Ramos (cell line): ENCODE data around the gene CARD19.
"Not testable (repeated sequence)": the region's sequence is repeated elsewhere in the genome, so short reads cannot be mapped to it uniquely, and the experiment has no call there.

Source experiments
- in situ Hi-C: fragments of 300-500 bp; cut with MboI; formaldehyde crosslinking; loops from one replicate; pipeline ENCODE4 v1.14.3; 2022; ENCODE audit warnings: low sequenced_read_pairs; ENCODE audit not compliant: unreplicated experiment

Gene CARD19

GRCh38 chr9:93129691-93130500 lies 33.9 kb downstream of the CARD19 start:
- in situ Hi-C loops, result no loop called here

DNA sequence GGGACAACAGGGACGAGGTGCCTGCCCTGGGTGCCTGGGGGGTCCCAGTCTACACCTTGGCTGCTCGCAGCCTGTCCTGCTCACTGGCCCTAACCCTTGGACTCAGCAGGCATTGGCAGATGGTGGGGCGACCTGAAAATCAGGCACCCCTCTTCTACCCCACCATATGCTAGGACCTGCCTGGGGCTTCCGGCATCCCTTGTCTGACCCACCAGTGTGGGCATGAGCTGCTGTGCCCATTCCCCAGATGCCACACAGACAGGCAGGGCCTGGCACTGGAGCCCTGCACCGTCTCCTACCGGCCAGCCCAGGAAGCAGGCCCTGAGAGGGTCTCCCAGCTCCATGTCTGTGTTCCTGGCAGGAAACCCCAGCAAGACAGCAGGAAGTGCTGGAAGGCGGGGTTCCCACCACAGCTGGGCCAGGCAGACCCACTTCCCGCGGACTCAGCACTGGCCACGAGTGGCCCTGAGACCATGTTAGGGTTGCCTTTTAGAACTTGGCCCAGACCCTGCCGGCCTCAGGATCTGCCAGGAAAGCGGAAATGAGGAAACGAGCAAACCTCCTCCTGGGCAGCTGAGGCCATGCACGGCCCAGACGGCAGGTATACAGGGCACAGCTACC lies 35.0 kb downstream of the CARD19 start:
- in situ Hi-C loops, result no loop called here

- in situ Hi-C loops, result no loop called here
Measured at GRCh38 chr9:93131599-93132286, 35.7 kb downstream of the CARD19 start.

DNA sequence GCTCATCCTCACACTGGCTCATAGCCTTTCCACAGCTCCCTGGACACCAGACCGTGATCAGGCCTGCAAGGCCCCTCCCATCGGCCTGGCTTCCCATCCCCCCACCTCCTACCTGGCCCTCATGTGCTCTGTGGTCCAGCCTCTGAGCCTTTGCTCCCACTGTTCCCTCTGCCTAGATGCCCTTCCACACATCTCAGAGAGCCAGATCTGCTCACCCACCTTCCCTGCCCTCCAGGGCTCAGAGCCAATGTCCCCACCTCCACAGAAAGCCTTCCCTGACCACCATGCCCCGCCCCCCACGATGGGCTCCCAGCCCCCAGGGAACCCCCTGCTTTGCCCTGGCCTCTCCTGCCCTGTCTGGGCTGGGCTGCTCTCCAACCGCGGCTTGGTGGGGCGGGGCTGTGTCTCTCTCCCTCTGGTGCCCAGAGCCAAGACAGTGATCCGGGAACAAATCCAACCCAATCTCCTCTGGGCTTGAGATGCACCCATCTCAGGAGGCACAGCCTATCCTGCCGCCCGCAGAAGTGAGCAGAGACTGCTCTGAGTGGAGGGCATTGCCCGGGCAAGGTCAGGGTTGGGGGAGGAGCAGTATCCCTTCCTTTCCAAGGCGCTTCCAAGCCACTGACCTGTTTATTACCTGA lies 36.4 kb downstream of the CARD19 start:
- in situ Hi-C loops, result no loop called here

GRCh38 chr9:93132946-93133680 lies 37.1 kb downstream of the CARD19 start:
- in situ Hi-C loops, result no loop called here

GRCh38 chr9:93133681-93134014 lies 37.6 kb downstream of the CARD19 start:
- in situ Hi-C loops, result no loop called here

- in situ Hi-C loops, result no loop called here
Measured at GRCh38 chr9:93134015-93134739, 38.2 kb downstream of the CARD19 start, which contains the start of gene NINJ1. NINJ1 (minus strand) TSS chr9:93134251; CDS start chr9:93134217, 34 bp downstream.

- in situ Hi-C loops, result no loop called here
Measured at GRCh38 chr9:93134740-93135444, 38.9 kb downstream of the CARD19 start.

- in situ Hi-C loops, result no loop called here
Measured at GRCh38 chr9:93136011-93136440, 40.0 kb downstream of the CARD19 start.

DNA sequence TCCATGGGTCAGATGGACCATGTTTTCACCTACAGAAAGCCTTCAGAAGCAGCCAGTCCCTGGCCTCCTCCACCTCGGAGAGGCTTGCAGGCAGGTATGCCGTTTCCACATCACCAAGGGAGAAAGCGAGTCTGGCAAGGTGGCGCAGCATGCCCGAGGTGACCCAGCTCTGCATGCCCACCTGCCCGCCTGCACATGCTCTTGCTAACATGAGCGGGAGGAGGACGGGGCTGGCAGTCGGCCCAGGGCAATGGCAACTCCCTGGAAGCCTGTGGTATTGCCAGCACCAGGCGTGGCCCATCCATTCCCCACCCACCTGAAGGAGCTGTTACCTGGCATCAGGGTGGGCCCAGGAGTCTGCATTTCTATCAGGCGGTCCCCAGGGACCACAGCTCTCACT lies 41.3 kb downstream of the CARD19 start:
- in situ Hi-C loops, result no loop called here

- in situ Hi-C loops, result no loop called here
Measured at GRCh38 chr9:93138171-93138764, 42.3 kb downstream of the CARD19 start.

- in situ Hi-C loops, result no loop called here
Measured at GRCh38 chr9:93139365-93140182, 43.6 kb downstream of the CARD19 start.

DNA sequence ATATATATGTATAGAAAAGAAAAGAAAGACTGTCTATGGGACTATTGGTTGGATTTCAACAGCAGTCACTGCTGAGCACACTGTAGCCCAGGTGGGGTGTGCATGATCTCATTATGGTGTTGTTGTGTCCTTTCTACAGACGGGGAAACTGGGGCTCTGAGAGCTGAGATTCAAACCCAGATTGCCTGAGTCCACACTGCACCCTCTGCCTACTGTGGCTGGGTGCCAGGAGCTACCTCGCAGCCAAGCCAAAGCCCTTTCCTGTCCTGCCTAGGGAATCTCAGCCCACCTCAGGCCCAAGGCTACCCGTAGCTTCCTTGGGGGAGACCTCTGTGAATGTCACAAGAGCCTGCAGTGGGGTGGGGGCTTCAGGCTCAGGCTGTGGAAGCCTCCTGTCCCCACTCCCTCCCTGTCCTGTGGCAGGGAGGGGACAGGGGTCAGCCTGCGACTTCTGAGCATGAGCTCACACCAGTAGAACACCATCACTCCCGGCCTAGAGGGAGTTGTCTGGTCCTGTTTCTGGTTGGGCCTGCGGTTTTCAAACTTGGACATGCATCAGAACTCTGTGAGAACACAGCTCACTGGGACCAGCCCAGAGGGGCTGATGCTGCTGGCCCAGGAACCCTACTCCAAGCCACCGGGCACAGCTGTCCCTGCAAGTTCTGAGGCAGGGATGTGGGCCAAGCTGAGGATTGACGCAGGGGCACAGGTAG lies 45.9 kb downstream of the CARD19 start:
- in situ Hi-C loops, result no loop called here

- in situ Hi-C loops, result no loop called here
Measured at GRCh38 chr9:93143830-93144530, 48.0 kb downstream of the CARD19 start.

- in situ Hi-C loops, result not testable (repeated sequence)
Measured at GRCh38 chr9:93146696-93147095, 50.7 kb downstream of the CARD19 start.

GRCh38 chr9:93147632-93148031 lies 51.6 kb downstream of the CARD19 start:
- in situ Hi-C loops, result no loop called here
